ENCODE results near the gene TBL1Y. TPM values are rescaled to one million over a fixed set of nuclear protein-coding genes. Genes with fewer than 3 reads are reported as not detected.

TBL1Y gene
- total and polyA plus RNA-seq, 10 of the 15 experiments (the other 5 are each of a cell fraction or from before 2014, with no cell fraction given) = not detected

DNA sequence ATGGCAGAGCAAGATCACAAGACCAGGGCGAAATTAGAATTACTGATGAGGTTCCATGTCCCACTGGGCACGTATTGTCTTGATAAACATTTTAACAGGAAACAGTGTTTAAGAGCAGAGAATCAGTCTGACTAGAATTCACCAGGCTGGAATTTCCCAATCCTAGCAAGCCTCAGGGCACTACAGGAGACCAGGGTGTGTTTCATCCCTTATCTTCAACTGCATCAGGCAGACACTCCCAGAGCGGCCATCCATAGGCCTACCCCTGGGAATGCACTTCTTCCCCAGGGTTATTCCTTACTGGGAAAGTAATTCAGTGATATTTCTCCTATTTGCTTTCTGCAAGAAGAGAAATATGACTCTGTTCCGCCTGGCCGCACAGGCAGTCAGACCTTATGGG lies 205.4 kb downstream of the TBL1Y start:
- Histone ChIP-seq H3K4me1 (ENCODE audit: control insufficient read depth, insufficient read depth, low read length) (no peaks in the 10 kb centered on the region), H3K79me2 (ENCODE audit: control insufficient read depth, insufficient read depth, low read length) (no peaks in the 10 kb centered on the region), H4K20me1 (ENCODE audit: control insufficient read depth, insufficient read depth) (no peaks in the 10 kb centered on the region), H3K4me2 (ENCODE audit: control insufficient read depth, insufficient read depth) (no peak overlapping the region), H3K9me3 (replicated peaks; ENCODE audit: control insufficient read depth, insufficient read depth, low read length) (no peaks in the 10 kb centered on the region), H3K4me3 (no peak overlapping the region), H3K27me3 (replicated peaks in 1 of 2; ENCODE audit: control insufficient read depth in 2 of 2, insufficient read depth in 2 of 2, low read length in 1 of 2) (no peaks in the 10 kb centered on the region), H2AFZ (ENCODE audit: control insufficient read depth, low read depth, low read length) (no peak overlapping the region), H3K9ac (ENCODE audit: control insufficient read depth, insufficient read depth, low read length) (no peak overlapping the region), H3K36me3 (ENCODE audit: control insufficient read depth in 2 of 2, insufficient read depth in 2 of 2, low read length in 1 of 2) (no peaks in the 10 kb centered on the region), H3K27ac (ENCODE audit: control insufficient read depth, insufficient read depth) (no peak overlapping the region)
- BruUV-seq (replicated peaks) = no TSS peak
- ChIA-PET RAD21 (ENCODE audit: unreplicated experiment) (no interaction called here), SMC1A (ENCODE audit: uncharacterized antibody, unreplicated experiment) (no interaction called here), POLR2A (no interaction called here), CTCF (no interaction called here)
- no CpG with 5 or more reads among the region's 5 CpGs for WGBS (ENCODE audit: insufficient coverage, insufficient replicate concordance, low lambda C conversion rate, missing lambda C conversion rate)
- no peak for TF ChIP-seq HCFC1 (IDR thresholded peaks at IDR 0.05; ENCODE audit: low read length)
- no peak for TF ChIP-seq ZSCAN29 (IDR thresholded peaks at IDR 0.05)
- no peak for TF ChIP-seq ZNF24 (IDR thresholded peaks at IDR 0.05)
- TF ChIP-seq ASH2L (IDR thresholded peaks at IDR 0.05; ENCODE audit: borderline replicate concordance, low read depth) = no peak
- no peak for TF ChIP-seq TAF1 (IDR thresholded peaks at IDR 0.05; ENCODE audit: borderline replicate concordance, low read depth, low read length)
- no peak for TF ChIP-seq ZZZ3 (IDR thresholded peaks at IDR 0.05; ENCODE audit: control insufficient read depth, insufficient read length, low read depth)
- no peak for TF ChIP-seq ZNF384 (IDR thresholded peaks at IDR 0.05; ENCODE audit: borderline replicate concordance, low read depth, low read length)
- TF ChIP-seq KAT2A (conservative IDR thresholded peaks at IDR 0.05; ENCODE audit: control insufficient read depth, low read depth, low read length) = no peak
- TF ChIP-seq, protein P1, sequence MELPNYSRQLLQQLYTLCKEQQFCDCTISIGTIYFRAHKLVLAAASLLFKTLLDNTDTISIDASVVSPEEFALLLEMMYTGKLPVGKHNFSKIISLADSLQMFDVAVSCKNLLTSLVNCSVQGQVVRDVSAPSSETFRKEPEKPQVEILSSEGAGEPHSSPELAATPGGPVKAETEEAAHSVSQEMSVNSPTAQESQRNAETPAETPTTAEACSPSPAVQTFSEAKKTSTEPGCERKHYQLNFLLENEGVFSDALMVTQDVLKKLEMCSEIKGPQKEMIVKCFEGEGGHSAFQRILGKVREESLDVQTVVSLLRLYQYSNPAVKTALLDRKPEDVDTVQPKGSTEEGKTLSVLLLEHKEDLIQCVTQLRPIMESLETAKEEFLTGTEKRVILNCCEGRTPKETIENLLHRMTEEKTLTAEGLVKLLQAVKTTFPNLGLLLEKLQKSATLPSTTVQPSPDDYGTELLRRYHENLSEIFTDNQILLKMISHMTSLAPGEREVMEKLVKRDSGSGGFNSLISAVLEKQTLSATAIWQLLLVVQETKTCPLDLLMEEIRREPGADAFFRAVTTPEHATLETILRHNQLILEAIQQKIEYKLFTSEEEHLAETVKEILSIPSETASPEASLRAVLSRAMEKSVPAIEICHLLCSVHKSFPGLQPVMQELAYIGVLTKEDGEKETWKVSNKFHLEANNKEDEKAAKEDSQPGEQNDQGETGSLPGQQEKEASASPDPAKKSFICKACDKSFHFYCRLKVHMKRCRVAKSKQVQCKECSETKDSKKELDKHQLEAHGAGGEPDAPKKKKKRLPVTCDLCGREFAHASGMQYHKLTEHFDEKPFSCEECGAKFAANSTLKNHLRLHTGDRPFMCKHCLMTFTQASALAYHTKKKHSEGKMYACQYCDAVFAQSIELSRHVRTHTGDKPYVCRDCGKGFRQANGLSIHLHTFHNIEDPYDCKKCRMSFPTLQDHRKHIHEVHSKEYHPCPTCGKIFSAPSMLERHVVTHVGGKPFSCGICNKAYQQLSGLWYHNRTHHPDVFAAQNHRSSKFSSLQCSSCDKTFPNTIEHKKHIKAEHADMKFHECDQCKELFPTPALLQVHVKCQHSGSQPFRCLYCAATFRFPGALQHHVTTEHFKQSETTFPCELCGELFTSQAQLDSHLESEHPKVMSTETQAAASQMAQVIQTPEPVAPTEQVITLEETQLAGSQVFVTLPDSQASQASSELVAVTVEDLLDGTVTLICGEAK (IDR thresholded peaks at IDR 0.05; ENCODE audit: borderline replicate concordance) = no peak
- no peak for TF ChIP-seq RUNX3 (IDR thresholded peaks at IDR 0.05; ENCODE audit: low read length)
- no peak for TF ChIP-seq IRF4 (IDR thresholded peaks at IDR 0.05; ENCODE audit: low read depth, low read length)
- TF ChIP-seq CHD4 (IDR thresholded peaks at IDR 0.05) = no peak
- no peak for TF ChIP-seq SMAD1 (IDR thresholded peaks at IDR 0.05; ENCODE audit: low read depth, partially characterized antibody)
- FAIRE-seq = no peak
- in situ Hi-C loops (cut with MboI) = no loop called here
- no peak for ATAC-seq
- no peak for DNase-seq (ENCODE audit: low read depth, low spot score)
- intact Hi-C loops (cut with micrococcal nuclease; ENCODE audit: unreplicated experiment) = no loop called here

Measured in GM12878 (cell line).